ENCODE measurements around the gene SMDT1.
"Not testable (repeated sequence)": the region's sequence is repeated elsewhere in the genome, so short reads cannot be mapped to it uniquely, and the experiment has no call there.

Gene SMDT1

DNA sequence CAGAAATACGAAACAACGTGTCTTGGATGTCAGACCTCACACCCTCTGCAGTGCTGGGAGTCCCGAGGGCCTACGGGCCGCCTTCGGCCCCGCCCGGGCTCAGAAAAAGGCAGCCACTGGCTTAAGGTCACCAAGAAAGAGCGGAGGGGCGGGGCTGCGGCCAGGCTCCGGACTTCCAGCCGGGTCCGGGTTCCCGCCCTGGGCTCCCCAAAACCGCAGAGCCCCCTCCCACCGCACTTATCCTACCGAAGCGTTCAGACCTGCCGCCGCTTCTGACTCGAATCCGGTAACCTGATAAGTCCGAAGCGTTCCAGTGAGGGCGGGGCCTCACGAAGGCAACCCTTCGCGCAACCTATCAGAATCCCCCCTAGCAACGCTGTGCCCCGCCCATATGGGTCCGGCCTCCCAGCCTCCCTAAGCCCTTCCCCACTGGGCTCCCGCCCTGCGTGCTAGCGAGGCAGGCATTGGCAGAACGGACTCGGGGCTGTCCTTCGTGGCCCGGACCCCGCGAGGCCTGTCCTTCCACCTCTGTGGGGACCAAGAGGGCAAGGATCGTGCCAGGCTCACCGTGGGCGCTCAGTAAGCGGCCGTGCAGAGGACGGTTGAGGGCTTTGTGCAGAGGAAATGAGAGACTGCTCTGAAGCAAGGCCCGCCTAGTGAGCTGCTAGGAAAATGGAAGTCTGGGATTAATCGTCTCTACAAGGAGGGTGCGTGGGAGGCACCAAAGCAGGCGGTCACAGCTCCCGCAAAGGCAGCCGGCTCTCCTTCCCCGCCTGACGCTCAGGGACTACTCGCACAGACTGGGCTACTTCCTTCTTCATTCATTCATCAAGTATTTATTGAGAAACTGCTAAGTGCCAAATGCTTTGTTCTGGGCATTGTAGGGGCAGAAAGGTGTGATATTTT, 8.7 kb upstream of the SMDT1 start, which contains the start of gene NAGA:
Gene NAGA, minus strand, starts transcription at position 296 of the 906 bp plus-strand sequence. CDS start 515 bp downstream, outside the sequence.
- peak; percentile 79 for DNase-seq (ENCODE audit: low read depth)

DNA sequence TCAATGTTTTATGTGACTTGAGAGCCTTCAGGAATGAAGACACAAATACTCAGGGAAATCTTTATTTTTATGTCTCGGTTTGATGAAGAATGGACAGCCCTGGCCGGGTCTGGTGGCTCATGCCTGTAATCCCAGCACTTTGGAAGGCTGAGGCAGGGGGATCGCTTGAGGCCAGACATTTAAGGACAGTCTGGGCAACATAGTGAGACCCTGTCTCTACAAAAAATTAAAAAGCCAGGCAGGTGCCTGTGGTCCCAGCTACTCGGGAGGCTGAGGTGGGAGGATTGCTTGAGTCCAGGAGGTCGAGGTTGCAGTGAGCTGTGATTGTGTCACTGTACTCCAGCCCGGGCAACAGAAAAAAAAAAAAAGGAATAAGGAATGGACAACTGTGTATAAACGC, 8.0 kb upstream of the SMDT1 start:
- not testable (repeated sequence) for DNase-seq (ENCODE audit: low read depth)

DNA sequence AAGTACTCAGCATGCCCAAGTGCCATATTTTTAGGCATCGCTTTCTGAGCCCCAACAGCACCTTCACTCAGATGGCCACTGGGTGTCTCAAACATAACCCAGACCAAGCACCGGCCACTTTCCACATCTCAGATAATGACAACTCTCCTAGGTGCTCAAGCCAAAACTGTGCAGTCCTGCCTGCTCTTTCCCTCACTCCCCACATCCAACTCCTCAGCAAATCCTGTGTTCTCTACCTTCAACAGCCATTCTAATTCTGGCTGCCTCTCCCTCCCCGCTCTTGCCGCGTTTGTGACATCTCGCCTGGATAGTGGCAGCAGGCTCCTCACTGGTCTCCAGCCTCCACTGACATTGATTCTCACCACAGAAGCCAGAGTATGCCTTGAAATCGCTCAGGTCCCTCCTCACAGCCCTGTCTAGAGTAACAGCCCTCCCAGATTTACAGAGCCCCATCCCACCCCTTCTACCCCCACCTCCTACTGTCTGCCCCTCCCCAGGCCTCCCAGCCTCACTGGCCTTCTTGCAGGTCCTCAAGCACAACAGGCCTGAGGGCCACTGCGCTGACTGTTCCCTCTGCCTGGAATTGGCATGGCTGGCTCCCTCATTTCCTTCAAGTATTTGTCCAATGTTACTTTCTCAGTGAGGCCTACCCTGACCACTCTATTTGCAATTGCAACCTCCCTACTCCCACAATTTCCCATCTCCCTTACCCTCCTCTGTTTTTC, 6.7 kb upstream of the SMDT1 start:
- DNase-seq (ENCODE audit: low read depth), result no peak

DNA sequence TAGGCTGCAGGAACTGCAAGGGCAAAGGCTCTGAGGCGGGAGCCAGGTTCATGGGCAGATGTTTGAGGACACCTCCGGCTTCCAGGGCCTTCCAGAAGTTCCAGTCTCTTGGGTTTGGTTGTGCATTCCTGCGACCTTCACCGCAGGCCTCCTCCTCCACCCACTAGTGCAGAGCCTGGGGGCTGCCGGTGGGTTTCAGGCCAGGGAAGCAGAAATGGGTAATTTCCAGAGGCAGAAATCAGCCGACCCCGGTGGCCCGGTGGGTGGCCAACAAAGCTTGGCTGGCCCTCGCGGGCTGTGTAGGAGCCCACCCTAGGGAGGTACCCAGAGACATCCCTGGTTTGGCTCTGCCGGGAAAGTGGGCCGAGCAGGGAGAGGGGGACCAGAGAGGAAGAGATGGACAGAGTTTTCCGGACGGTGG, 5.9 kb upstream of the SMDT1 start:
- no peak for DNase-seq (ENCODE audit: low read depth)

DNA sequence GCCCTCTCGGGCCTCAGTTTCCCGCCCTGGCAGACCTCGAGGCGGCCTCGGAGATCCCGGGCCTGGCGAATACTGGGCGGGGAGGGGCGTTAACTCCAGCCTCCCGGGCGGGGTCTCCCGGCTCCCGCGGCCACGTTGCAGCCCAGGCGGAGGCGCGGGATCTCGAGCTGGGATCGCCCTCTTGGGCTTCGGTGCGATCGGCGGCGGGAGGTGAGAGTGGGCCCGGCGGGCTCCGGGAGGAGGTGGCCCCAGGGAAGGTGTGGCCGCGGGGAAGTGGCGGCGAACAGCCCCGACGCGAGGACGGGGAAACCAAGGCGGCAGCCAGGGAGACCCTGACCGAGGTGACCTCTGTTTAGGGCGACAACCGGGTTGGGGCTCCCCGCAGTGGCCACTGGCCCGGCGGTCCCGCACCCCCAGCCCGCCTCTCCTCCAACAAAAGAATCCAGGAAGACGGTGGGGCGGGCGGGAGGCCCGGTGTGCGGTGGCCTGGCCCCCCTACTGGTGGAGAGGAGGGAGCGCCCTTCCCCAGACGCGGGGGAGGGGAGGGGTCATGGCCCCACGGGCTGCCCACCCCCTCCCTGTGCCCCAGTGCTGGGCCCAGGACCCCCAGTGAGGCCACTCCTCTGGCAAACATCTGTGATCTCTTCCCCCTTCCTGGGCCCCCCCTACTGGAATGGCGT, 5.2 kb upstream of the SMDT1 start, which contains the start of gene PHETA2:
Gene PHETA2, plus strand, starts transcription at position 117 of the 680 bp plus-strand sequence. CDS start 3,046 bp downstream, outside the sequence.
- DNase-seq (ENCODE audit: low read depth), result no peak

DNA sequence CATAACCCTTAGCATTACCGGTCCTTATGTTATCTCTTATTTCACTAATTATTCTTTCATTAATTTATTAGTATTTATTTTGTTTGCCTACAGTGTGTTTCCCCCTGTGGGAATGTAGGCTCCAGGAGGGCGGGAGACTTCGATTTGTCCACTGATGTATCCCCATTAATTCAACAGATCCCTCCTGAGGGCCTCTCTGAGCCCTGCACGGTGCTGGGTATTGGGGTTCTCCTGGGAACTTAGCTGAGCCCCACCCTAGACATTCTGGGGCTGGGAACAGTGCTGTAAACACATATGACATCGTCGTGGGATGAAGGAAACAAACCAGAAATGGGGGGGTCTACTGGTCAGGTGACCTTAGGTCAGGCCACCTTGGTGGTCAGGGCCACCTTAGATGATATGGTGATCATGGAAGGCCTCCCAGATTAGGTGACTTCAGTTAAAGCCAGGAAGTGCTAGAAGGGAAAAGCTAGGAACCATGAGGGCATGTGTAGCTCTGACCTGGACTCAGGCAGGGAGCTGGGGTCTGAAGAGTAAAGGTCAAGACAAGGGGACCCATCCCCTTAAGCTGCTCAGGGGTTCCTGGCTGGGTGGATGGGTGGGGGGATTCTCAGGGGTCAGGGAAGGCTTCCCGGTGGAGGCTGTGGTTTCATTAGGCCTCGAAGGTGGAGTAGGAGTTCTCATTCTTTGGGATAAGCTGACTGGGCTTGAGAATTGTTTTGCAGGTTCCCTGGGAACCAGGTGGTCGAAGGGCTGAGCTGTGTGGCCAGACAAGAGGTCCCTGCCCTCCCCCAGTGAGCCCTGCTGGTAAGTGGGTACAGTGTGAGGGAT, 4.4 kb upstream of the SMDT1 start:
- DNase-seq (ENCODE audit: low read depth), result no peak

DNA sequence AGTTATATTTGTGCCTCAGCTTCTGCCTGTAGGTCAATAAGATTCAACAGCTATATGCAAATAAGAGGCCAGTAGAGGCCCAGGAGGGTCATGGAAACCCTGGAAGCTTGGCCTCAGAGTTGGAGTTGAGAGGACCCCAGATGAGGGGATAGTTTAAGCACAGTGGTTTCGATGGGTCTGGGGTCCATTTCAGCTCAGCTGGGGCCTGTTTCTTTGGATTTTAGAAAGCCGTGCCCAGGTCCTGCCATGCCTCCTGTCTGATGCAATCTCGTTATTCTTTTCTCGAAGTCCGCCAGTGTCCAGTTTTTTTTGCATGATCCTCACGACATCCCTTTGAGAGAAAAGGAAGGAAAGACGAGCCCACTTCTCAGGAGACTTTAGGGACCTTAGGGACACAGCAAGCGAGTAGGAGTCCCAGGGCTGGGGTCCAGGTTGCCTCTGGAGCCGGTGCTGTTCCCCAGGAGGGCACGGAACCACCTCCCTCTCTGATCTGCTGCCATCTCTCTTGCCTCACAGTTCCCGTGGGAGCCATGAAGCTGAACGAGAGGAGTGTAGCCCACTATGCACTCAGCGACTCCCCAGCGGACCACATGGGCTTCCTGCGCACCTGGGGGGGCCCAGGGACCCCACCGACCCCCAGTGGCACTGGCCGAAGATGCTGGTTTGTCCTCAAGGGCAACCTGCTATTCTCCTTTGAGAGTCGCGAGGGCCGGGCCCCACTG, 2.6 kb upstream of the SMDT1 start:
- DNase-seq (ENCODE audit: low read depth), result no peak

DNA sequence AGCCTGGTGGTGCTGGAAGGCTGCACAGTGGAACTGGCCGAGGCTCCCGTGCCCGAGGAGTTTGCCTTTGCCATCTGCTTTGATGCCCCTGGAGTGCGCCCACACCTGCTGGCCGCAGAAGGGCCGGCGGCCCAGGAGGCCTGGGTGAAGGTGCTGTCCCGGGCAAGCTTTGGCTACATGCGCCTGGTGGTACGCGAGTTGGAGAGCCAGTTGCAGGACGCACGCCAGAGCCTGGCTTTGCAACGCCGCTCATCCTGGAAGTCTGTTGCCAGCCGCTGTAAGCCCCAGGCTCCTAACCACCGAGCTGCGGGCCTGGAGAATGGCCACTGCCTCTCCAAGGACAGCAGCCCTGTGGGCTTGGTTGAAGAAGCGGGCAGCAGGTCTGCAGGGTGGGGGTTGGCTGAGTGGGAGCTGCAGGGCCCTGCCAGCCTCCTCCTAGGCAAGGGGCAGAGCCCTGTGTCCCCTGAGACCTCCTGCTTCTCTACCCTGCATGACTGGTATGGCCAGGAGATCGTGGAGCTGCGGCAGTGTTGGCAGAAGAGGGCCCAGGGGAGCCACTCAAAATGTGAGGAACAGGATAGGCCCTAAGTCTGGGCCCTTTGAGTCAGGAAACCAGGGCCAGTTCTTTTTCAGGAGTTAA, 1.9 kb upstream of the SMDT1 start:
- no peak for DNase-seq (ENCODE audit: low read depth)

DNA sequence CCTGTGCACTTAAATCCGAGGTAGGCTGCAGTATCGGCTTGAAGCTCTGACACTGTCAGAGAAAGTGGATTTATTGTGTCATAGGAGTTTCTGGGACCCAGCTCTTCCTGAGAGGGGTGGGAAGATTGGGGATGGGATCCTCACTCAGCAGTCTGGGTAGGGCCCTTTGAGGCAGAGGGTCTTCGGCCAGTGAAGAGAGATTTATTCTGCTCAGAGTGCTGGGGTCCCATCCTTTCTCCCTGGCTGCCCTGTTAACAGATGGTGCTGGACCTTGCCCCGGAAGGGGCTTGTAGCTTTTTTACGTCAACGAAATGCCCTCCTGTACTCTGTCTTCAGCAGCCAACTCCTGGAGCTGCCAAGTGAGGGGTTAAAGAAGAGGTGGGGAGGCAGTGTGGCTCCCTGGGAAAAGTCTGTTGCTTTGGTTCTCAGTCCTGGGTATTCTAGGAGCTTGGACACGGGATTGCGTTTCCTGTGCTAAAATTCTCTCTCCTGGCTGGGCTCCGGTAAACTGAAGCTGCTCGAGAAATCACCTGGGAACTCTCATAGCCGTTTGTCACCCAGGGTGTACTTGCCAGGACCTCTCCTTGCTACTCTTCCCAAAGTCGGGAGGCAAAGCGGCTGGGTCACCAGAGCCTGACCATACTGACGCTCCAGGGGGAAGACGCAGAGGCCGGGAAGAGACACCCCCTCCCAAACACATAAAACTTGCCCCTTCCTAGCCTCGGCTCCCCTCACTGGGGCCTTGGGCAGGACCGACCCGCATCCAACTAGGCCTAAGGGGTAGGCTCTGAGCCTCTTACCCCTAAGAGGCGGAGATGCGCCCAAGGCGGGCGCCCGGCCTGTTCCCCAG, 806 bp upstream of the SMDT1 start:
- DNase-seq (ENCODE audit: low read depth), result no peak

DNA sequence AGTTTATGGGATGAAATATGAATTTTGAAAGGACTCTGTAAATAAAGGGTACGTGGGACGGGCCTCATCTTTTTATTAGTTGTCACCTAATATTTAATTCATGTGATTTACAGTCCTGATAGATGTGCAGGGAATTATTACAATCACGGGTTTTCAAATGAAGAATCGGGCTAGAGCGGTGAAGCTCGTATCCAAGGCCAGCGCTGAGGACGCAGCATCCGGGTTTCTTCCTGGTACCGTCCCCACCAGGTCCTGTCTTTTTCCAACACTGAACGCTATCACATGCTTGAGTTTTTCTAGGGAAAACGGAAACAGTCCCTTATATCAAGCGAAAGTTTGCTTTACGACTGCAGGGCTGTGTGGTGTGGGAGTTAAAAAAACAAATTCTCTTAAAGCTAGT, 787 bp downstream of the SMDT1 start:
- DNase-seq (ENCODE audit: low read depth), result no peak

DNA sequence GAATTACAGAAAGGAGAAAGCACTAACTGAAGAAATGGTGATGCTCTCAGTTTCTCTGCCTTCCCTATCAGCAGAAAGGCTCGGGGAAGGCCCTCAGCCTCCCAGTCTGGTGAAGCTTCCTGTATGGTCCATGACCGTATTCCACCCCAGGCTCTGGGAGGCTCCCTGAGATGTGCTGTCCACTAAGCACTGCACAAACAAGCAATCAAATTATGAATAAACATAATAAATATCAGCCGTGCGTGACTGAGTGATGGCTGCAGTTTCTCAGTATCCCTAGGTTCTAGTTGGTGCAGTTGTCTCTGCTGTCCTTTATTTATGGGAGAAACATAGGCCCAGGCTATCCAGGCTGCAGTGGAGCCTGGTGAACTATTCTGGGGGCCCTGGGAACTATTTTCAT, 3.6 kb downstream of the SMDT1 start:
- DNase-seq (ENCODE audit: low read depth), result no peak

DNA sequence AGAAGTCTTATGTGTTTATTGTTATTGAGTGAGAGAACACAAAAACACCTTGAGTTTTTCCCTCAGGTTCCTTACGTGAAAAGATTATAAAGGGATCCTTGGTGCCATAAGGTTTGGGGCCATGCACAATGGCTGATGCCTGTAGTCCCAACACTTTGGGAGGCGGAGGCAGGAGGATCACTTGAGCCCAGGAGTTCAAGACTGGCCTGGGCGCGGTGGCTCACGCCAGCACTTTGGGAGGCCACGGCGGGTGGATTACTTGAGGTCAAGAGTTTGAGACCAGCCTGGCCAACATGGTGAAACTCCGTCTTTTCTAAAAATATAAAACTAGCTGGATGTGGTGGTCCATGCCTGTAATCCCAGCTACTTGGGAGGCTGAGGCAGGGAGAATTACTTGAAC, 5.4 kb downstream of the SMDT1 start:
- DNase-seq (ENCODE audit: low read depth), result no peak

DNA sequence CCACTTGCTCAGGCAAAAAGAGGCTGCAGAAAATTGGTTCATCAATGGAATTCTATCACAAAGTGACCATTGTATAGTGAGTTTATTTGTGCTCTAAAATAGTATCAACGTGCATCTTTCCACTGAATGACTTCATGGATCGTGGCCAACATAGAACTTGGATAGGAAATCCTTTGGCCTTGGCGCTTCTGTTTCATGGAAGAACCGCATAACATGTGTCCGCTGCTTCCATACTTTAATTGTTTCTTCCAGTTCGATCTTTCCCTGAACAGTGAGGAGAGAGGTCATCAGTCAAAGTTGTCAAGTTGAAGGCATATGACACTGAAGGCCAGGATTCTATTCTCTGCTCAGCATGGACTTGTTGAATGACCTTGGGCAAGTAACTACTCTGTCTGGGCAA, 6.6 kb downstream of the SMDT1 start:
- no peak for DNase-seq (ENCODE audit: low read depth)

DNA sequence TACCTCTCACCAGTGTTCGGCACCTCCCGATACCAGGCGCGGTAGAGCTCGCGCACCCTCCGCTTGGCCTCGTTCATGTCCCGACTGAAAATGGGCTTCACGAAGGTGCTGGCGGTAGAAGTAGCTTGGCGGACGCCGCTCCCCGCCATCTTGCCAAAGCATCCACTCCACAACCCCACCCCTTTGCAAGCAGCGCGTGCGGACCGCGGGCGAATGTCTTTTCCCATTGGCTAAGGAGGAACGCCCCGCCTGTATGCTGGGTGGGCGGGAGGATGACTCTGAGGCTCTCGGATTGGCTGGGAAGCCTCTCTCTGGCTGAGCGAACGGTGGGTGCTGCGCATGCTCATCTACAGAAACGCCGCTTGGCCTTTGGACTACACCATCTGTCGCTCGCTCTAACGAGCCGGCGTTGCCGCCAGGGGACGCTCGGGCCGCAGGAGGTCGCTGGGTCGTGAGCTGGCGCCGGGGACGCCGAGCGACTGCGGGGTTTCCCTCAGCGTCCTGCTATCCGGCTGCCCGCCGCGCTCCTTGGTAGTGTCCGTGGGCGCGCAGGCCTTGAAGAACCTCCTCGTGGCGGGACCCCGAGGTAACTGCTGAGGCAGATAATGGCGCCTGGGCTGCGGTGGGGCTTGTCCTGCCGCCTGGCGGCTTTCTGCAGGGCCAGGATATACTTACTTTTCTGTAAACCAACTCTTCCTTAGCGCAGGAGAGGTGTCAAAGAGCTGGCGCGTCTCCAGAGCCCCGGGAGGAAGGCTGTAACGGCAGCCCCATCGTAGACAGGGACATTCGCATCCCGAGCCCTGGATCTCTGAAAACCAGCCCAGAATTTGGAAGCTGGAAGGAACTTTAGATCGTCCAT, 11.3 kb downstream of the SMDT1 start, which contains the start of gene NDUFA6:
Gene NDUFA6, minus strand, starts transcription at position 177 of the 859 bp plus-strand sequence. Its CDS starts 28 bp downstream, at position 149.
- peak; percentile 90 for DNase-seq (ENCODE audit: low read depth)

DNA sequence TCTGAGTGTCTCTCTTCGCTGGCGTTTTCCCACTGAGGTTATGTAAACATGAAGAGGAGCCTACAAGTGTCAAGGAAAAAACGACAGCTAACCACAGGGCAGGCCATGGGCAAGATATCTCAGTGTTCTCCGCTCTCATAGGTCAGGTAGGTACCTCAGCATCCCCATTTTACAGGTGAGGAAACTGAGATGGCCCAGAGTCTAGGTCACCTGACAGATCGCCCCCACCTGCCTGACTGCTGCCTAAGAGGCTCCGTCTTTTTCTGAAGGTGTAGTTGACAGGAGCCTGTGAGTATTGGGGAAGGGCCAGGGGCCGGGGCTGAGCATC, 11.9 kb downstream of the SMDT1 start:
- no peak for DNase-seq (ENCODE audit: low read depth)

DNA sequence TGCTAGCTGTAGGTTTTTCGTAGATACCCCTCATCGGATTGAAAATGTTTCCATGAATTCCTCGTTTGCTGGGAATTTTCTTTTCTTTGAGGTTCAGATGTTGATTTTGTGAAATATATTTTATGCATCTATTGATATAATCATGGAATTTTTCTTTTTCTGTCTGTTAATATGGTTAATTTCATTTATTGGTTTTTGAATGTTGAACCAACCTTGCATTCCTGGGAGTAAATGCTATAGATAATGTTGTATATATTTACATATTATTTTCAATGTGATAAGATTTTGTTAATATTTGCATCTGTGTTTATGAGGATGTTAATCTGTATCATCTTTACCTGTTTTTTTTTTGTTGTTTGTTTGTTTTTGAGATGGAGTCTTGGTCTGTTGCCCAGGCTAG, 21.7 kb downstream of the SMDT1 start:
- no peak for DNase-seq (ENCODE audit: low read depth)

DNA sequence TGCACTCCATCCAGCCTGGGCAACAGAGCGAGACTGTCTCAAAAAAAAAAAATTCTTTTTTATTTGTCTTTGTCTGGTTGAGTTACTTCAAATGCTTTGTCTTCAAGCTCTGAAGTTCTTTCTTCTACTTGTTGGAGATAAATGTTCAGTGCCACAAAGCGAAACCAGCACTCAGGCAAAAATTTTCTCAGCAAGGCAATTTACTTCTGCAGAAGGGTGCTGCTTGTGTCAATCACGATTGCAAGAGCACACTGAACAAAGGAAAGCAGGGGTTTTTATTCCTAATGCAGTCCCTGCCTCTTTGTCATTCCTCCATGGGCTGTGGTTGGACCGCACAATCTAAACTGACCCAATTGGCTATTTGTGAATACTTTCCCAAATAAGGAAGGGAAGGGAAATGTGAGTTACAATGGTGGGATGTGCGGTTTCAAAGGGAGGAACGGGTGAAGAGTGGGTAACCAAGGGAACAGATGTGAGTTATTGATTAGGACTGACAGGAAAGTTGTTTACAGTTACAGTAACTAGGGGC, 24.9 kb downstream of the SMDT1 start:
- DNase-seq (ENCODE audit: low read depth), result not testable (repeated sequence)

DNA sequence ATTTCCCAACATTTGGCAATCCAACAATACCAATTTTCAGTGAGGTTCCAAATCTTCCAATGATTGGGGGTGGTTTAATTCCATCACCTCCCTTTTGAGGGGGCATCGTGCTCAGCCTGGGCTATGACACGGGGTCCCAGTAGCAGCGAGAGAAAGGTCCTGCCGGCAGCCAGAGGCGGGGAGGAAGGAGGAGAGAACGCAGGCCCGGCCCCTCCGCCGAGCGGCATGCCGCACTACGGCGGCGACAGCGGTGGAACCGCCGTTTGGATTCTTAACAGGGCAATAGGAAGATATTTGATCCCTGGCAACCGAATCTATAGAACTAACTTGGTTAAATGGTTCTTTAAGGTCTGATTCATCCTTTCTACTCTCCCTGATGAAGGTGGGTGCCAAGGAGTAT, 29.3 kb downstream of the SMDT1 start:
- no peak for DNase-seq (ENCODE audit: low read depth)
